AG20443 (cell line): ENCODE results near the gene SLC6A9.

Experiments used
- DNase-seq: peaks from one replicate; pipeline ENCODE4 v3.0.0; 2012; ENCODE audit warnings: low spot score, mixed read lengths

SLC6A9 gene

GRCh38 chr1:44048532-44049215 is 17.4 kb upstream of the SLC6A9 start:
- DNase-seq = no peak

- no peak for DNase-seq
Measured at GRCh38 chr1:44047131-44047530, 15.9 kb upstream of the SLC6A9 start.

GRCh38 chr1:44045064-44045463 is 13.8 kb upstream of the SLC6A9 start:
- no peak for DNase-seq

GRCh38 chr1:44044071-44044801 is 13.0 kb upstream of the SLC6A9 start:
- DNase-seq = no peak

- no peak for DNase-seq
Measured at GRCh38 chr1:44043176-44044070, 12.2 kb upstream of the SLC6A9 start.

GRCh38 chr1:44040846-44041245 is 9.6 kb upstream of the SLC6A9 start:
- no peak for DNase-seq

GRCh38 chr1:44040418-44040817 is 9.2 kb upstream of the SLC6A9 start:
- DNase-seq = no peak

- no peak for DNase-seq
Measured at GRCh38 chr1:44038876-44039657, 7.8 kb upstream of the SLC6A9 start.

- DNase-seq = no peak
Measured at GRCh38 chr1:44037154-44037553, 5.9 kb upstream of the SLC6A9 start.

- DNase-seq = peak; percentile 73
Measured at GRCh38 chr1:44036409-44037139, 5.3 kb upstream of the SLC6A9 start.

GRCh38 chr1:44035726-44036408 is 4.6 kb upstream of the SLC6A9 start:
- peak; percentile 22 for DNase-seq

- no peak for DNase-seq
Measured at GRCh38 chr1:44034976-44035716, 3.9 kb upstream of the SLC6A9 start.

- DNase-seq = no peak
Measured at GRCh38 chr1:44034423-44034822, 3.2 kb upstream of the SLC6A9 start.

- no peak for DNase-seq
Measured at GRCh38 chr1:44033756-44034155, 2.5 kb upstream of the SLC6A9 start.

- no peak for DNase-seq
Measured at GRCh38 chr1:44033041-44033575, 1.8 kb upstream of the SLC6A9 start.

- DNase-seq = no peak
Measured at GRCh38 chr1:44032170-44032790, 1.0 kb upstream of the SLC6A9 start.

GRCh38 chr1:44030605-44031251 is 534 bp downstream of the SLC6A9 start:
- DNase-seq = peak; percentile 46

- DNase-seq = peak; percentile 96
Measured at GRCh38 chr1:44029911-44030604, 1.2 kb downstream of the SLC6A9 start.
